ENCODE results near the gene MDN1. TPM values are rescaled to one million over a fixed set of nuclear protein-coding genes. Genes with fewer than 3 reads are reported as not detected.
"Not testable (repeated sequence)": the region's sequence is repeated elsewhere in the genome, so short reads cannot be mapped to it uniquely, and the experiment has no call there.

The MDN1 gene
- total and polyA plus RNA-seq, 11 donors: 9.1 to 38.0 (median 24.4) TPM

DNA sequence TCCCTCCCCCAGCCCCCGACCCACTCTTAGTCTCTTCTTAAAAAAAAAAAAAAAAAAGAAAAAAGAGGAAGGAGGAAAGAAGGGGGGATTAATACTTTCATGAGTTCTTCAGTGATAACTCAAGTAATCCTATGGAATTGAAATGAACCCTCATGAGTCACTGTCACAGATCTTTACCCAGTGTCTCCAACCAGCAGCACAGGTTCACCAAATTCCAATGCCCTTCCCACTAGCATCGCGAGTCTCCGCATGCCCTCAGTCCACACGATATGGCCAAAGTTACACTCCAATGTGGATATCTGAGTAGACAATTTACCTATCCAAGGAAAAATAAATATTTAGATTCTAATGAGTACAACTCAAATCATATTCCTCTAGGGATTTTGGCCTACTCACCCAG is 74.5 kb downstream of the MDN1 start:
- ATAC-seq (no peak), DNase-seq (no peak)
- no peak overlapping the region for H3K27ac ChIP-seq
- no peak for TF ChIP-seq POLR2A (IDR thresholded peaks at IDR 0.05)
- TF ChIP-seq, protein P1, sequence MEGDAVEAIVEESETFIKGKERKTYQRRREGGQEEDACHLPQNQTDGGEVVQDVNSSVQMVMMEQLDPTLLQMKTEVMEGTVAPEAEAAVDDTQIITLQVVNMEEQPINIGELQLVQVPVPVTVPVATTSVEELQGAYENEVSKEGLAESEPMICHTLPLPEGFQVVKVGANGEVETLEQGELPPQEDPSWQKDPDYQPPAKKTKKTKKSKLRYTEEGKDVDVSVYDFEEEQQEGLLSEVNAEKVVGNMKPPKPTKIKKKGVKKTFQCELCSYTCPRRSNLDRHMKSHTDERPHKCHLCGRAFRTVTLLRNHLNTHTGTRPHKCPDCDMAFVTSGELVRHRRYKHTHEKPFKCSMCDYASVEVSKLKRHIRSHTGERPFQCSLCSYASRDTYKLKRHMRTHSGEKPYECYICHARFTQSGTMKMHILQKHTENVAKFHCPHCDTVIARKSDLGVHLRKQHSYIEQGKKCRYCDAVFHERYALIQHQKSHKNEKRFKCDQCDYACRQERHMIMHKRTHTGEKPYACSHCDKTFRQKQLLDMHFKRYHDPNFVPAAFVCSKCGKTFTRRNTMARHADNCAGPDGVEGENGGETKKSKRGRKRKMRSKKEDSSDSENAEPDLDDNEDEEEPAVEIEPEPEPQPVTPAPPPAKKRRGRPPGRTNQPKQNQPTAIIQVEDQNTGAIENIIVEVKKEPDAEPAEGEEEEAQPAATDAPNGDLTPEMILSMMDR (IDR thresholded peaks at IDR 0.05): no peak
- H3K4me3 ChIP-seq: no peak overlapping the region
- WGBS, 4 donors: 94 to 99% (median 96%) methylated on average over 5 of the region's 5 CpGs
- H3K36me3 ChIP-seq: peaks cover 0 to 100% (median 97%) of the 10 kb centered on the region in 9 donors
- intact Hi-C loops (cut with DNase I): no loop called here
- H3K9me3 ChIP-seq: no peaks in the 10 kb centered on the region
- H3K27me3 ChIP-seq: no peaks in the 10 kb centered on the region
- no peaks in the 10 kb centered on the region for H3K4me1 ChIP-seq

- 95 to 98% (median 95%) methylated on average over 3 of the region's 3 CpGs for WGBS, 4 donors
- H3K27me3 ChIP-seq: no peaks in the 10 kb centered on the region
- no peak overlapping the region for H3K4me3 ChIP-seq
- H3K4me1 ChIP-seq: no peaks in the 10 kb centered on the region
- no peak for DNase-seq
- ATAC-seq: no peak
- intact Hi-C loops (cut with DNase I): no loop called here
- H3K9me3 ChIP-seq: no peaks in the 10 kb centered on the region
- H3K36me3 ChIP-seq: peaks cover 0 to 98% (median 67%) of the 10 kb centered on the region in 9 donors
- no peak for TF ChIP-seq POLR2A (IDR thresholded peaks at IDR 0.05)
- TF ChIP-seq, protein P1 (IDR thresholded peaks at IDR 0.05): no peak
- no peak overlapping the region for H3K27ac ChIP-seq
Observed at GRCh38 chr6:89736893-89737292, 82.7 kb downstream of the MDN1 start.

DNA sequence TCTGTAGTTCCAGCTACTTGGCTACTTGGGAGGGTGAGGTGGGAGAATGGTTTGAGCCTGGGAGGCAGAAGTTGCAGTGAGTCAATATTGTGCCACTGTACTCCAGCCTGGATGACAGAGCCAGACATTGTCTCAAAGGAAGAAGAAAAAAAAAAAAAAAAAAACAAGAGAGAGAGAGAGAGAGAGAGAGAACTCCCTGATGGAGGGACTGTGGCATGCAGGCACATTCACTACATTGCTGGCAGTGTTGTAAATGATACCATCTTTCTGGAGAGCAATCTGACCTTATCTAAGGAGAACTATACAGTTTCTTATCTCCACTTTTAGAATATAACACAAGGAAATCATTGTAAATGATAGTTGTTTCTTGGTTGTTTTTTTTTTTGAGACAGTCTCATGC is 85.1 kb downstream of the MDN1 start:
- Histone ChIP-seq H3K4me3 (no peak overlapping the region), H3K36me3 (peaks cover 0 to 98% (median 64%) of the 10 kb centered on the region in 9 donors), H3K27me3 (no peaks in the 10 kb centered on the region), H3K9me3 (peaks cover 0 to 4% (median 0%) of the 10 kb centered on the region in 12 donors), H3K4me1 (no peaks in the 10 kb centered on the region), H3K27ac (no peak overlapping the region)
- DNase-seq (no peak), ATAC-seq (no peak)
- TF ChIP-seq POLR2A (IDR thresholded peaks at IDR 0.05): no peak
- TF ChIP-seq, protein P1 (IDR thresholded peaks at IDR 0.05): no peak
- intact Hi-C loops (cut with DNase I): no loop called here

DNA sequence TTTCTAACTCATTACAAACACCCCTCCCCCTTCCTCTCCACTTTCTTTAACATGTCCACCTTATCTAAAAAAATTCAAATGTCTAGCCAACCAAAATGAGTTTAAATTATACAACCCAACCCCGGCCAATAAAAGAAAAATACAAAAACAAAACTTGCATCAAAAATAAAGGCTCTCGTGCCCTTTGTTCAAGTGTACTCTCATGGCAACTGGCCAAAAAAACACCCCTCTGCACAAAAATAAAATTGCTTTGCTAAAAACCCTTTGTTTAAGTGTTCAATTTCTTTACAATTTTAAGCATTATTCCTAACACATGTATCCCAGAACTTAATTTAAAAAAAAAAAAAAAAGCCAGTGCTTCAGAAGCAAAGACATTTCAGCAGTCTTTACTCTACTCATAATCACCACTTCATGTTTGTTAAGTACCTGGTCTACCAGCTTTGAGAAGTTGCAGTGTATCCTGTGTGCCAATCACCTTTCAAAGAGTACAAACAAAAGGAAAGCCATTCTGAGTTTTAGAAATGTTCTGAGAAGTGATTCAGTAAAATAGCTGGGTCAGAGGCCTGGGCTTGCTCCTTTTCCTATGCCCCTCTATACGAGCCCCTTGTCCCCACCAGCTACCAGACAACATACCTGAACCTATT is 87.5 kb downstream of the MDN1 start:
- peaks cover 0 to 4% (median 0%) of the 10 kb centered on the region in 12 donors for H3K9me3 ChIP-seq
- no peaks in the 10 kb centered on the region for H3K4me1 ChIP-seq
- H3K27ac ChIP-seq: no peak overlapping the region
- no peak overlapping the region for H3K4me3 ChIP-seq
- no peak for TF ChIP-seq POLR2A (IDR thresholded peaks at IDR 0.05)
- TF ChIP-seq, protein P1 (IDR thresholded peaks at IDR 0.05): no peak
- ATAC-seq: no peak
- intact Hi-C loops (cut with DNase I): no loop called here
- peaks cover 0 to 98% (median 65%) of the 10 kb centered on the region in 9 donors for H3K36me3 ChIP-seq
- 93 to 96% (median 94%) methylated on average over 3 of the region's 3 CpGs for WGBS, 4 donors
- H3K27me3 ChIP-seq: no peaks in the 10 kb centered on the region
- no peak for DNase-seq

GRCh38 chr6:89731262-89731661 is 88.3 kb downstream of the MDN1 start:
- H3K4me3 ChIP-seq; ATAC-seq; H3K27me3 ChIP-seq; H3K9me3 ChIP-seq; DNase-seq; H3K27ac ChIP-seq; intact Hi-C loops (cut with DNase I); H3K4me1 ChIP-seq: not testable (repeated sequence)
- WGBS, 4 donors: 94 to 99% (median 99%) methylated on average over 2 of the region's 2 CpGs
- H3K36me3 ChIP-seq: peaks cover 0 to 98% (median 66%) of the 10 kb centered on the region in 9 donors
